ENCODE measurements around the gene ZBTB3. TPM values are rescaled to one million over a fixed set of nuclear protein-coding genes. Genes with fewer than 3 reads are reported as not detected.
"Not testable (repeated sequence)": the region's sequence is repeated elsewhere in the genome, so short reads cannot be mapped to it uniquely, and the experiment has no call there.

The ZBTB3 gene
- total RNA-seq, 4 donors from 2014 or later: 4.7 to 7.7 (median 6.9) TPM

DNA sequence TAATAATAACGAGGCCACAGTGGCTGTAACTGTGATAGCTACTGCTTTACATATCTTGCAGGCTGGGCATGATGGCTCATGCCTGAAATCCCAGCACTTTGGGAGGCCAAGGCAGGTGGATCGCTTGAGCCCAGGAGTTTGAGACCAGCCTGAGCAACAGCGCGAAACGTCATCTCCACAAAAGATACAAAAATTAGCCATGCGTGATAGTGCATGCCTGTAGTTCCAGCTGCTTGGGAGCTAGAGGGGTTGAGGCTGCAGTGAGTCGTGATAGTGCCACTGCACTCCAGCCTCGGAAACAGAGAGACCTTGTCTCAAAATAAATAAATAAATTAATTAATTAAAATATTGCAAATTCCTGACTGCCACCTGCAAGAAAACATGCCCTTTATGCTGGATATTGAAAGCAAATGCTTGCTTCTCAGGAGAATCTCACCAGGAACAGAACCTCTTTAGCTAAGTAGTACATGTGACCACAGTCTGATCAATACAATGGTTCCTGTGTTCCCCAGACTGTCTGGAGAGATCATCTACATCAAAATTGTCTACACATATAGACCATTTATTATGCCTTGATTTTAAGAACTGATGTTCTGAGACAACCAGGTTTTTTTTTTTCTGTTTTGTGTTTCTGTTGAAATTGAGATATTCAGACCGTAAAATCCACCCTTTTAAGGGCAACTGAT lies 6.3 kb downstream of the ZBTB3 start:
- Histone ChIP-seq H3K27me3 (no peaks in the 10 kb centered on the region), H3K4me1 (peaks cover 4 to 42% (median 6%) of the 10 kb centered on the region in 3 donors), H3K9me3 (no peaks in the 10 kb centered on the region), H3K4me3 (no peak overlapping the region), H3K36me3 (peaks cover 5 to 31% (median 6%) of the 10 kb centered on the region in 3 donors), H3K27ac (no peak overlapping the region)
- TF ChIP-seq, protein P1, sequence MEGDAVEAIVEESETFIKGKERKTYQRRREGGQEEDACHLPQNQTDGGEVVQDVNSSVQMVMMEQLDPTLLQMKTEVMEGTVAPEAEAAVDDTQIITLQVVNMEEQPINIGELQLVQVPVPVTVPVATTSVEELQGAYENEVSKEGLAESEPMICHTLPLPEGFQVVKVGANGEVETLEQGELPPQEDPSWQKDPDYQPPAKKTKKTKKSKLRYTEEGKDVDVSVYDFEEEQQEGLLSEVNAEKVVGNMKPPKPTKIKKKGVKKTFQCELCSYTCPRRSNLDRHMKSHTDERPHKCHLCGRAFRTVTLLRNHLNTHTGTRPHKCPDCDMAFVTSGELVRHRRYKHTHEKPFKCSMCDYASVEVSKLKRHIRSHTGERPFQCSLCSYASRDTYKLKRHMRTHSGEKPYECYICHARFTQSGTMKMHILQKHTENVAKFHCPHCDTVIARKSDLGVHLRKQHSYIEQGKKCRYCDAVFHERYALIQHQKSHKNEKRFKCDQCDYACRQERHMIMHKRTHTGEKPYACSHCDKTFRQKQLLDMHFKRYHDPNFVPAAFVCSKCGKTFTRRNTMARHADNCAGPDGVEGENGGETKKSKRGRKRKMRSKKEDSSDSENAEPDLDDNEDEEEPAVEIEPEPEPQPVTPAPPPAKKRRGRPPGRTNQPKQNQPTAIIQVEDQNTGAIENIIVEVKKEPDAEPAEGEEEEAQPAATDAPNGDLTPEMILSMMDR (IDR thresholded peaks at IDR 0.05): no peak
- no peak for TF ChIP-seq POLR2A (IDR thresholded peaks at IDR 0.05)
- no peak for DNase-seq
- 44 to 49% methylated on average over 9 of the region's 9 CpGs for WGBS, 2 donors
- intact Hi-C loops (cut with DNase I): no loop called here

DNA sequence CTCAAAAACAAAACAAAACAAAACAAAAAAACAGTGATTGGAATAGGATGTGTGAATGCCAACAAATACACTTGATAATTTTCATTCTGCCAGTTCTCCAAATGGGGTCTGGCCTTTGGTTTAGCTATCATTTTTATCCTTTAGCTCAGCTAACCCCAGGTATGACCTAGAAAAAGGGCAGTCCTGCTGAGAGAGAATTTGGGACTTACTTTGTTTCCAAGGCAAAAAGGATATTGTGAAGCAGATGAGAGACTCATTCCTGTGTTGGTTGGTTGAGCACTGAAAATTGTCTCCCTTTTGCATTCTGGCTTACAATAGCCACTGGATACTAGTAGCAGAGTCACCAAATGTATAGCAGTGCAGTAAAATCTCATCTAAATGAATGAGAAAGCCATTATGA lies 16.8 kb downstream of the ZBTB3 start:
- Histone ChIP-seq H3K4me1 (peaks cover 0 to 12% (median 3%) of the 10 kb centered on the region in 3 donors), H3K4me3 (no peak overlapping the region), H3K27ac (no peak overlapping the region), H3K9me3 (no peaks in the 10 kb centered on the region), H3K36me3 (peaks cover 6 to 91% (median 40%) of the 10 kb centered on the region in 3 donors), H3K27me3 (no peaks in the 10 kb centered on the region)
- no peak for DNase-seq
- TF ChIP-seq POLR2A (IDR thresholded peaks at IDR 0.05): no peak
- TF ChIP-seq, protein P1 (IDR thresholded peaks at IDR 0.05): no peak
- intact Hi-C loops (cut with DNase I): no loop called here

DNA sequence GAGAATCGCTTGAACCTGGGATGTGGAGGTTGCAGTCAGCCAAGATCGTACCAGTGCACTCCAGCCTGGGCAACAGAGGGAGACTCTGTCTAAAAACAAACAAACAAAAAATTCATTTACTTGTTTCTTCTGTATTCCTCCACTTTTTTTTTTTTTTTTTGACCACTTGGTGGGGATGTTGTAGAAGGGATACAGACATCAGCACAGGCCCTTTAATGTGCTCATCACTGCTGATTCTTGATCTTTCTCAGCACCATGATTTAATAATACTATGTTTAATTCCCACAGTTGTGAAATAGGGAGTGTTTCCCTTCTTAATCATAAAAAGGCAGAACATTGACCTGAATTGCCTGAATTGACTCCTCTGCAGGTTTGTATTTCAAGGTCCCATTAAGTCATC lies 21.1 kb downstream of the ZBTB3 start:
- Histone ChIP-seq H3K4me1 (peaks cover 15 to 45% (median 23%) of the 10 kb centered on the region in 3 donors), H3K27ac (no peak overlapping the region), H3K9me3 (no peaks in the 10 kb centered on the region), H3K4me3 (no peak overlapping the region), H3K27me3 (no peaks in the 10 kb centered on the region), H3K36me3 (peaks cover 0 to 76% (median 18%) of the 10 kb centered on the region in 3 donors)
- TF ChIP-seq, protein P1 (IDR thresholded peaks at IDR 0.05): no peak
- TF ChIP-seq POLR2A (IDR thresholded peaks at IDR 0.05): no peak
- WGBS, 2 donors: 63 to 86% methylated on average over 2 of the region's 2 CpGs
- no peak for DNase-seq
- intact Hi-C loops (cut with DNase I): no loop called here

DNA sequence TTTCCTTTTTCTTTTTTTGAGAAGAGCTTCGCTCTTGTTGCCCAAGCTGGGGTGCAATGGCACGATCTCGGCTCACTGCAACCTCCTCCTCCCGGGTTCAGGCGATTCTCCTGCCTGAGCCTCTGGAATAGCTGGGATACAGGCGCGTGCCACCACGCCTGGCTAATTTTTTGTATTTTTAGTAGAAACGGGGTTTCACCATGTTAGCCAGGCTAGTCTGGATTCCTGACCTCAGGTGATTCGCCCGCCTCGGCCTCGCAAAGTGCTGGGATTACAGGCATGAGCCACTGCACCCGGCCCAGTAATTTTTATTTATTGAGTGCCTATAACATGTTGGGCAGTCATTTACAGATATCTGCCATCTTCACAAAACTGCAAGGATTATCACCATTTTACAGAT lies 23.9 kb downstream of the ZBTB3 start:
- Histone ChIP-seq H3K4me3 (peak overlapping the region; percentile 72 to 93 (median 77)), H3K27ac (peak overlapping the region in 3 of 4 donors; percentile 92 to 99 (median 94)), H3K36me3 (peaks cover 0 to 49% (median 1%) of the 10 kb centered on the region in 3 donors), H3K4me1 (peaks cover 17 to 57% (median 23%) of the 10 kb centered on the region in 3 donors)
- H3K27me3 ChIP-seq; DNase-seq; H3K9me3 ChIP-seq; intact Hi-C loops (cut with DNase I): not testable (repeated sequence)
- 42 to 56% methylated on average over 11 to 14 of the region's 14 CpGs for WGBS, 2 donors

DNA sequence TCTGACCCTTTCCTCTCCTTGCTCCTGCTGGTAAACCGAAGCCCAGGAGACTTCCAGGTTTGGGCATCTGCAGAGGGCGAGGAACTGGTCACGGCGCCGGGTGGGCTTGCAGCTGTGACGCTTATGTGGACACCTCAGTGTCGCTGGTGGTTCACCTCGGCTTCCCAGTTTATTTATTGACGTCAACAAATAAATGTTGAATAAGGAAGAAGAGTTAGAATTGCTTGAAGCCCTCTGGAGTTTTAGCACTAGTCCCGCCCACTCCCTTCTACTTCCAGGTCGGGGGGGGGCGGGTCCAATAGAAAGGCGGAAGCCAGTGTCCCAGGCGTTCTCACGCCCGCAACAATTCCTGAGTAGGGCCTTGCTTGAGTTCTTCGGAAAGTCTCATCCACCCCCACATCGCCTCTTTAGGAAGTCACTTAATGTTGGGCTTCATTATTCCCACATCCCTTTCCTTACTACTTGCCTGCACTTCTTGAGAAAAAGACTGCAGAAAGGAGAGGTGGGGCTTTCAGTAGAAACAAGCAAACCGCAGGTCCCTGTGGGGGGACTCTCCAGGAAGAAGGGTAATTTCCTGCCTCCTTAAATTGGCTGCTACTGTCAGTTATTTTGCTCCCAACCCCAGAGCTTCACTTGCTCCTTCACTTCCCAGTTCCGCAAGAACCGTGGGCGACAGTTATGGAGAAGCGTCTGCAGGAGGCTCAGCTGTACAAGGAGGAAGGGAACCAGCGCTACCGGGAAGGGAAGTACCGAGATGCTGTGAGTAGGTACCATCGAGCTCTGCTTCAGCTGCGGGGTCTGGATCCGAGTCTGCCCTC lies 25.6 kb downstream of the ZBTB3 start, which contains the start of gene TTC9C:
Gene TTC9C (plus strand): TSS at position 316 of the 818 bp plus-strand sequence. CDS start 363 bp downstream, at position 679.
- WGBS, 2 donors: 0 to 1% methylated on average over 10 to 23 of the region's 29 CpGs
- intact Hi-C loops (cut with DNase I): loop anchor here (5.0 to 10.0 kb wide), 2 partner anchors 34 to 136 kb away; partner anchors contain the start of gene POLR2G
- Histone ChIP-seq H3K36me3 (peaks cover 2 to 41% (median 3%) of the 10 kb centered on the region in 3 donors), H3K27ac (peak within 1 kb of the TSS; percentile 92 to 99 (median 94)), H3K27me3 (no peaks in the 10 kb centered on the region), H3K9me3 (no peaks in the 10 kb centered on the region), H3K4me3 (peak within 1 kb of the TSS; percentile 72 to 93 (median 77)), H3K4me1 (peaks cover 29 to 74% (median 31%) of the 10 kb centered on the region in 3 donors)
- TF ChIP-seq, protein P1 (IDR thresholded peaks at IDR 0.05): no peak
- TF ChIP-seq POLR2A (IDR thresholded peaks at IDR 0.05): peak in 2 of 4 donors; percentile 56 to 81
- peak; percentile 56 for DNase-seq
